Measurements from ENCODE around the gene LNX1. TPM values are rescaled to one million over a fixed set of nuclear protein-coding genes. Genes with fewer than 3 reads are reported as not detected.

LNX1 gene
- total and polyA plus RNA-seq, 2 of the 8 experiments (the other 6 are each of a cell fraction or from before 2014, with no cell fraction given): 2.7 to 3.8 TPM

DNA sequence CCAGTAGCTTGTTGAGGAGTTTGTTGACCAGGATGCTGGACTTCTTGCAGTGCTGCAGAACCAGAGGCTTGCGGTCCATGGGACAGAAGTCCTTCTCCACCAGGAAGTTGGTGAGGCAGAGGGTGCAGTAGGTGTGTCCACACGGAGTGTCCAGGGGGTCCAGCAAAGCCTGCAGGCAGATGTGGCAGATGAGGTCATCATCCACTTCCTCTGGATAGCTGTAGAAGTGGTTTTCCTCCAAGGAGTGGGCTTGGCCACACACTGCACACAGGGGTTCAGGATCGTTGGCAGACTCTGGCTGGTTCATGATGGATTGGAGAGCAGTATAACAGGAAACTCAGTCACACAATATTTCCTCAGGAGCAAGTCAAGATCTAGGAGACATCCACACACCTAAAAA is 17.6 kb downstream of the LNX1 start:
- Histone ChIP-seq H4K91ac (replicated peaks; ENCODE audit: insufficient read length, low read length) (no peak overlapping the region), H2AK5ac (ENCODE audit: low read depth, low read length) (peak overlapping the region; percentile 65; the same call in 1 of the 2 replicates), H3K4ac (replicated peaks; ENCODE audit: insufficient read length, low read depth, low read length) (no peak overlapping the region), H2BK20ac (ENCODE audit: low read length) (no peak overlapping the region), H2BK15ac (ENCODE audit: low read length) (no peak overlapping the region), H2BK12ac (ENCODE audit: low read depth, low read length) (no peak overlapping the region), H3K9ac (replicated peaks in 1 of 4; ENCODE audit: extremely low read depth in 1 of 4, low read depth in 3 of 4, low read length in 3 of 4) (no peak overlapping the region), H3K23ac (ENCODE audit: insufficient read length) (no peak overlapping the region), H2BK120ac (replicated peaks; ENCODE audit: low read depth, low read length) (no peak overlapping the region), H3K27me3 (replicated peaks in 1 of 4; ENCODE audit: control insufficient read depth in 3 of 4, extremely low read depth in 1 of 4, insufficient read depth in 3 of 4, low read length in 3 of 4) (no peaks in the 10 kb centered on the region), H4K20me1 (replicated peaks in 1 of 2; ENCODE audit: control insufficient read depth in 1 of 2, insufficient read depth in 2 of 2, low read length in 2 of 2) (no peaks in the 10 kb centered on the region), H3K56ac (replicated peaks; ENCODE audit: insufficient read length, low read depth, low read length) (no peak overlapping the region), H4K8ac (ENCODE audit: extremely low read depth, insufficient read depth, low read length) (no peak overlapping the region), H3K79me2 (ENCODE audit: control insufficient read depth in 1 of 2, insufficient read depth in 2 of 2, low read length in 2 of 2) (no peaks in the 10 kb centered on the region), H3K4me1 (replicated peaks in 1 of 4; ENCODE audit: control insufficient read depth in 3 of 4, insufficient read depth in 4 of 4, low read length in 3 of 4) (peaks cover 0 to 3% (median 0%) of the 10 kb centered on the region in 4 experiments; a peak in 1 of 7 replicates), H2BK5ac (ENCODE audit: low read depth, low read length) (no peak overlapping the region), H3K4me2 (ENCODE audit: insufficient read depth in 1 of 2, low read depth in 2 of 2, low read length in 2 of 2) (no peak overlapping the region), H3K27ac (ENCODE audit: low read depth, low read length) (no peak overlapping the region), H3K4me3 (ENCODE audit: extremely low read depth in 1 of 4, insufficient read depth in 2 of 4, low read depth in 3 of 4, low read length in 4 of 4) (no peak overlapping the region), H3K18ac (ENCODE audit: extremely low read depth, low read length) (no peak overlapping the region), H3K23me2 (ENCODE audit: low read depth, low read length) (no peaks in the 10 kb centered on the region), H4K5ac (ENCODE audit: insufficient read length, low read depth, low read length) (no peak overlapping the region), H3K14ac (ENCODE audit: insufficient read length) (no peak overlapping the region), H3K9me3 (ENCODE audit: insufficient read depth in 2 of 2, low read depth in 1 of 2, low read length in 1 of 2) (no peaks in the 10 kb centered on the region), H3K79me1 (ENCODE audit: low read depth, low read length) (no peaks in the 10 kb centered on the region), H3K36me3 (ENCODE audit: control insufficient read depth in 2 of 4, insufficient read depth in 4 of 4, low read length in 3 of 4) (no peaks in the 10 kb centered on the region), H2AFZ (ENCODE audit: low read length) (no peak overlapping the region)
- DNase-seq (ENCODE audit: low read depth in 1 of 2, low spot score in 2 of 2): no peak
- WGBS, 2 experiments (ENCODE audit: extremely low coverage in 1 of 2, insufficient coverage in 1 of 2, insufficient read length in 1 of 2, insufficient replicate concordance in 2 of 2, low coverage in 1 of 2, low lambda C conversion rate in 2 of 2, missing lambda C conversion rate in 1 of 2): 94% methylated on average over 3 of the region's 3 CpGs; no CpG with 5 or more reads in 1 of the 2 experiments
- ChIA-PET CTCF (ENCODE audit: partially characterized antibody) (interaction anchor here (0.9 to 1.0 kb wide), 2 partner anchors 16 to 28 kb away, joined by 3 read pairs; no protein-coding TSS in a partner anchor), POLR2A (ENCODE audit: partially characterized antibody) (no interaction called here)
- FAIRE-seq: no peak
- TF ChIP-seq JUN (IDR thresholded peaks at IDR 0.05; ENCODE audit: low read depth, low read length) (no peak), CTCF (IDR thresholded peaks at IDR 0.05; ENCODE audit: control extremely low read depth in 1 of 3, insufficient read depth in 1 of 3, low read depth in 1 of 3, low read length in 3 of 3) (no peak), USF2 (IDR thresholded peaks at IDR 0.05; ENCODE audit: low read length) (no peak), KDM5A (IDR thresholded peaks at IDR 0.05; ENCODE audit: low read length) (no peak), SUZ12 (IDR thresholded peaks at IDR 0.05; ENCODE audit: low read length) (no peak), EP300 (IDR thresholded peaks at IDR 0.05; ENCODE audit: borderline replicate concordance in 1 of 2, low read depth in 2 of 2, low read length in 2 of 2) (no peak), PHF8 (conservative IDR thresholded peaks at IDR 0.05; ENCODE audit: low read depth, low read length) (no peak), ATF2 (IDR thresholded peaks at IDR 0.05; ENCODE audit: low read length) (no peak)

All from H1 (cell line).